Endothelial cell of umbilical vein (primary cell): ENCODE measurements around the gene TRIM39. TPM values are rescaled to one million over a fixed set of nuclear protein-coding genes. Genes with fewer than 3 reads are reported as not detected.

Source experiments
- BruUV-seq: library from RNA; stranded (reverse); fragments of 400-500 nt; replicated peaks from 2 replicates; lab custom pipeline; 2021; lab: Mats Ljungman, UMichigan
- CTCF ChIA-PET: fragments of 300-600, 350-600 bp; sonication (Branson Sonifier 250); formaldehyde crosslinking; loops from one replicate; lab custom pipeline; 2021; ENCODE audit warnings: antibody characterized with exemption, inconsistent platforms; lab: Charles Lee
- POLR2A ChIA-PET: fragments of 300-600, 350-600 bp; sonication (Branson Sonifier 250); formaldehyde crosslinking; loops from one replicate; lab custom pipeline; 2021; ENCODE audit warnings: antibody characterized with exemption, inconsistent platforms; lab: Charles Lee
- DNase-seq: peaks from one replicate; pipeline ENCODE4 v3.0.0-alpha.2; 2011; ENCODE audit warnings: low read depth, low spot score
- FAIRE-seq: peaks from 2 replicates; lab custom pipeline; 2011; peaks lifted over from hg19 to GRCh38; lab: Jason Lieb, UNC
- H2AFZ ChIP-seq: 2 replicates; pipeline ENCODE4 v1.6.0; 2012; ENCODE audit warnings: low read depth, low read length, control low read depth, inconsistent platforms
- H3K27ac ChIP-seq: 2 replicates; pipeline ENCODE4 v1.5.1; 2011; ENCODE audit warnings: low read depth, mild to moderate bottlenecking, control low read depth, low read length, moderate library complexity; ENCODE audit not compliant: insufficient read depth
- H3K27me3 ChIP-seq, 2 experiments: 2 replicates each; pipeline versions ENCODE4 v1.6.0 to v1.6.1; 2011; ENCODE audit warnings: low read length in 2 of 2, mixed read lengths in 1 of 2; ENCODE audit not compliant: control insufficient read depth in 2 of 2, insufficient read depth in 2 of 2
- H3K36me3 ChIP-seq, 2 experiments: 2 replicates in 1 of 2; 3 replicates in 1 of 2; pipeline ENCODE4 v1.5.1; 2011; ENCODE audit warnings: low read length in 2 of 2, mild to moderate bottlenecking in 1 of 2, moderate library complexity in 1 of 2; ENCODE audit not compliant: control insufficient read depth in 2 of 2, insufficient read depth in 2 of 2; ENCODE audit errors: extremely low read depth in 1 of 2
- H3K4me1 ChIP-seq: 3 replicates; pipeline ENCODE4 v1.5.1; 2011; ENCODE audit warnings: mild to moderate bottlenecking, low read length; ENCODE audit not compliant: control insufficient read depth, insufficient read depth; ENCODE audit errors: extremely low read depth
- H3K4me2 ChIP-seq: 2 replicates; pipeline ENCODE4 v1.6.1; 2011; ENCODE audit warnings: low read length, control low read depth, mixed read lengths; ENCODE audit not compliant: insufficient read depth
- H3K4me3 ChIP-seq, 3 experiments: fragments of 200-600 bp in 1 of 3; sonication (generic), shearing (Covaris generic) in 1 of 3; replicated peaks in 1 of 3; 2 replicates each; pipeline ENCODE4 v1.5.1; 2011 to 2016; ENCODE audit warnings: control low read depth in 3 of 3, low read length in 3 of 3, mild to moderate bottlenecking in 2 of 3, inconsistent platforms in 1 of 3, low read depth in 1 of 3, moderate library complexity in 1 of 3; ENCODE audit not compliant: insufficient read depth in 1 of 3
- H3K79me2 ChIP-seq: 2 replicates; pipeline ENCODE4 v1.6.0; 2012; ENCODE audit warnings: low read length, inconsistent platforms; ENCODE audit not compliant: control insufficient read depth, insufficient read depth
- H3K9ac ChIP-seq: replicated peaks from 2 replicates; pipeline ENCODE3; 2011; ENCODE audit warnings: low read length, control low read depth; ENCODE audit not compliant: insufficient read depth; ENCODE audit errors: extremely low read depth
- H3K9me1 ChIP-seq: replicated peaks from 3 replicates; pipeline ENCODE4 v1.6.0; 2011; ENCODE audit warnings: mild to moderate bottlenecking, low read length; ENCODE audit not compliant: control insufficient read depth, insufficient read depth; ENCODE audit errors: extremely low read depth
- H3K9me3 ChIP-seq: replicated peaks from 2 replicates; pipeline ENCODE4 v1.5.1; 2012; ENCODE audit warnings: low read length, inconsistent platforms; ENCODE audit not compliant: control insufficient read depth, insufficient read depth
- H4K20me1 ChIP-seq: replicated peaks from 2 replicates; pipeline ENCODE3; 2011; ENCODE audit warnings: mild to moderate bottlenecking, low read length; ENCODE audit not compliant: control insufficient read depth, insufficient read depth; ENCODE audit errors: extremely low read depth
- EZH2 ChIP-seq: IDR thresholded peaks from 2 replicates; pipeline ENCODE4 v1.6.1; 2012; ENCODE audit warnings: borderline replicate concordance, low read depth, mild to moderate bottlenecking, moderate library complexity, low read length, inconsistent platforms; ENCODE audit not compliant: severe bottlenecking
- FOS ChIP-seq: IDR thresholded peaks from 2 replicates; pipeline ENCODE4 v1.6.1; 2011; ENCODE audit warnings: mild to moderate bottlenecking, low read length, moderate library complexity, borderline replicate concordance; ENCODE audit not compliant: insufficient read depth
- GATA2 ChIP-seq: IDR thresholded peaks from 2 replicates; pipeline ENCODE4 v1.7.0; 2011; ENCODE audit warnings: low read depth, mild to moderate bottlenecking, moderate library complexity, mixed read lengths, low read length; ENCODE audit not compliant: insufficient read length, insufficient read depth
- JUN ChIP-seq: IDR thresholded peaks from 2 replicates; pipeline ENCODE4 v1.6.1; 2011; ENCODE audit warnings: borderline replicate concordance, low read depth; ENCODE audit not compliant: insufficient read length, insufficient read depth
- MYC ChIP-seq: IDR thresholded peaks from one replicate; pipeline ENCODE4 v1.6.1; 2011; ENCODE audit warnings: mild to moderate bottlenecking, low read depth, low read length
- POLR2AphosphoS5 ChIP-seq: IDR thresholded peaks from 2 replicates; pipeline ENCODE4 v1.6.1; 2012; ENCODE audit warnings: low read depth, mild to moderate bottlenecking, control low read depth, low read length, moderate library complexity; ENCODE audit not compliant: insufficient read depth
- dilution Hi-C: fragments of 300-500 bp; cut with MboI; formaldehyde crosslinking; loops from one replicate; pipeline ENCODE4 v1.15.0; 2019; ENCODE audit warnings: low sequenced_read_pairs; ENCODE audit not compliant: extremely low pct_ligation_motif_present
- intact Hi-C: fragments of 100-400 bp; cut with micrococcal nuclease; formaldehyde crosslinking; loops from one replicate; pipeline ENCODE4 v1.10.0; 2022
- polyA plus RNA-seq, 4 experiments: library from polyadenylated mRNA; depleted of rRNA in 3 of 4; stranded (reverse) in 3 of 4; unstranded in 1 of 4; fragments of >200 nt; gene quantifications; 2 replicates each; pipeline versions ENCODE4 v1.2.1 to v1.2.3, GENCODE V29; 2011 to 2012; ENCODE audit warnings: missing spikeins in 1 of 4
- total RNA-seq: library from RNA; stranded (reverse); gene quantifications from 2 replicates; pipeline ENCODE4 v1.2.3, GENCODE V29; 2021
- TF ChIP-seq, protein P1 (sequence below): IDR thresholded peaks from 2 replicates; pipeline ENCODE4 v1.6.1; 2011; ENCODE audit not compliant: insufficient read depth, insufficient read length
- TF ChIP-seq, protein P2 (sequence below), 2 donors: IDR thresholded peaks; 1 replicate in 1 of 2; 2 replicates in 1 of 2; pipeline ENCODE4 v1.5.1; 2011; ENCODE audit warnings: low read length in 2 of 2, mild to moderate bottlenecking in 2 of 2, moderate library complexity in 2 of 2, control low read depth in 1 of 2, inconsistent platforms in 1 of 2, low read depth in 1 of 2; ENCODE audit not compliant: insufficient read depth in 1 of 2; ENCODE audit errors: extremely low read depth in 1 of 2

Gene TRIM39
- total and polyA plus RNA-seq, 2 donors (not counting 3 experiments of a cell fraction or from before 2014, with no cell fraction given), result 5.6 to 13.1 TPM

DNA sequence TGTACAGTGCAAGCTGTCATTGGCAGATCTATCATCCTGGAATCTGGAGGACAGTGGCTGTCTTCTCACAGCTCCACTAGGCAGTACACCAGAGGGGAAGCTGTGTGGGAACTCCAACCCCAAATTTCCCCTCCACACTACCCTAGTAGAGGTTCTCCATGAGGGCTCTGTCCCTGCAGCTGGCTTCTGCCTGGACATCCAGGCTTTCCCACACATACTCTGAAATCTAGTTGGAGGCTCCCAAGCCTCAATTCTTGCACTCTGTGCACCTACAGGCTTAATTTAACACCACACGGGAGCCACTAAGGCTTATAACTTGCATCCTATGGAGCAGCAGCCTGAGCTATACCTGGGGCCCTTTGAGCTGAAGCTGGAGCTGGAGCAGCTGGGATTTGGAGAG is 43.0 kb upstream of the TRIM39 start:
- no peak for DNase-seq
- no TSS peak for BruUV-seq
- Histone ChIP-seq H3K27me3 (no peaks in the 10 kb centered on the region), H3K9me3 (peaks cover 12% of the 10 kb centered on the region), H3K4me1 (no peaks in the 10 kb centered on the region), H3K36me3 (peaks cover 0 to under 1% of the 10 kb centered on the region in 2 experiments), H3K9me1 (no peaks in the 10 kb centered on the region), H3K9ac (no peak overlapping the region), H4K20me1 (no peaks in the 10 kb centered on the region), H3K4me2 (no peak overlapping the region), H2AFZ (no peak overlapping the region), H3K4me3 (no peak overlapping the region), H3K27ac (no peak overlapping the region), H3K79me2 (no peaks in the 10 kb centered on the region)
- TF ChIP-seq JUN (no peak), MYC (no peak), POLR2AphosphoS5 (no peak), FOS (no peak), GATA2 (no peak), EZH2 (no peak)
- TF ChIP-seq, protein P1, sequence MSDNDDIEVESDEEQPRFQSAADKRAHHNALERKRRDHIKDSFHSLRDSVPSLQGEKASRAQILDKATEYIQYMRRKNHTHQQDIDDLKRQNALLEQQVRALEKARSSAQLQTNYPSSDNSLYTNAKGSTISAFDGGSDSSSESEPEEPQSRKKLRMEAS, result no peak
- TF ChIP-seq, protein P2, sequence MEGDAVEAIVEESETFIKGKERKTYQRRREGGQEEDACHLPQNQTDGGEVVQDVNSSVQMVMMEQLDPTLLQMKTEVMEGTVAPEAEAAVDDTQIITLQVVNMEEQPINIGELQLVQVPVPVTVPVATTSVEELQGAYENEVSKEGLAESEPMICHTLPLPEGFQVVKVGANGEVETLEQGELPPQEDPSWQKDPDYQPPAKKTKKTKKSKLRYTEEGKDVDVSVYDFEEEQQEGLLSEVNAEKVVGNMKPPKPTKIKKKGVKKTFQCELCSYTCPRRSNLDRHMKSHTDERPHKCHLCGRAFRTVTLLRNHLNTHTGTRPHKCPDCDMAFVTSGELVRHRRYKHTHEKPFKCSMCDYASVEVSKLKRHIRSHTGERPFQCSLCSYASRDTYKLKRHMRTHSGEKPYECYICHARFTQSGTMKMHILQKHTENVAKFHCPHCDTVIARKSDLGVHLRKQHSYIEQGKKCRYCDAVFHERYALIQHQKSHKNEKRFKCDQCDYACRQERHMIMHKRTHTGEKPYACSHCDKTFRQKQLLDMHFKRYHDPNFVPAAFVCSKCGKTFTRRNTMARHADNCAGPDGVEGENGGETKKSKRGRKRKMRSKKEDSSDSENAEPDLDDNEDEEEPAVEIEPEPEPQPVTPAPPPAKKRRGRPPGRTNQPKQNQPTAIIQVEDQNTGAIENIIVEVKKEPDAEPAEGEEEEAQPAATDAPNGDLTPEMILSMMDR (IDR thresholded peaks at IDR 0.05; ENCODE audit: extremely low read depth in 1 of 2, insufficient read depth in 1 of 2, low read depth in 1 of 2, low read length in 2 of 2), result no peak
- dilution Hi-C loops, result no loop called here
- intact Hi-C loops, result no loop called here
- POLR2A ChIA-PET, result no interaction called here
- CTCF ChIA-PET, result no interaction called here
- FAIRE-seq, result no peak
